ENCODE results near the gene TRIM62. TPM values are rescaled to one million over a fixed set of nuclear protein-coding genes. Genes with fewer than 3 reads are reported as not detected.

Gene TRIM62
- total RNA-seq, 1 experiment from 2014 or later = 2.8 TPM

- BruUV-seq (replicated peaks) = no TSS peak
- no peak overlapping the region for H3K4me3 ChIP-seq (ENCODE audit: low read depth, low read length, poor library complexity, severe bottlenecking)
- no peaks in the 10 kb centered on the region for H3K27me3 ChIP-seq (replicated peaks; ENCODE audit: insufficient read depth, low read depth, low read length, poor library complexity)
- intact Hi-C loops (cut with micrococcal nuclease; ENCODE audit: unreplicated experiment) = no loop called here
- ChIA-PET CTCF (interaction anchor here (1.0 kb wide), 1 partner anchor 43 kb away, joined by 3 read pairs; no protein-coding TSS in a partner anchor), POLR2A (ENCODE audit: low non-redundant PET) (no interaction called here)
- TF ChIP-seq EZH2 (IDR thresholded peaks at IDR 0.05; ENCODE audit: borderline replicate concordance, low read depth, low read length, poor library complexity, severe bottlenecking) = no peak
- TF ChIP-seq, protein P1, sequence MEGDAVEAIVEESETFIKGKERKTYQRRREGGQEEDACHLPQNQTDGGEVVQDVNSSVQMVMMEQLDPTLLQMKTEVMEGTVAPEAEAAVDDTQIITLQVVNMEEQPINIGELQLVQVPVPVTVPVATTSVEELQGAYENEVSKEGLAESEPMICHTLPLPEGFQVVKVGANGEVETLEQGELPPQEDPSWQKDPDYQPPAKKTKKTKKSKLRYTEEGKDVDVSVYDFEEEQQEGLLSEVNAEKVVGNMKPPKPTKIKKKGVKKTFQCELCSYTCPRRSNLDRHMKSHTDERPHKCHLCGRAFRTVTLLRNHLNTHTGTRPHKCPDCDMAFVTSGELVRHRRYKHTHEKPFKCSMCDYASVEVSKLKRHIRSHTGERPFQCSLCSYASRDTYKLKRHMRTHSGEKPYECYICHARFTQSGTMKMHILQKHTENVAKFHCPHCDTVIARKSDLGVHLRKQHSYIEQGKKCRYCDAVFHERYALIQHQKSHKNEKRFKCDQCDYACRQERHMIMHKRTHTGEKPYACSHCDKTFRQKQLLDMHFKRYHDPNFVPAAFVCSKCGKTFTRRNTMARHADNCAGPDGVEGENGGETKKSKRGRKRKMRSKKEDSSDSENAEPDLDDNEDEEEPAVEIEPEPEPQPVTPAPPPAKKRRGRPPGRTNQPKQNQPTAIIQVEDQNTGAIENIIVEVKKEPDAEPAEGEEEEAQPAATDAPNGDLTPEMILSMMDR (conservative IDR thresholded peaks at IDR 0.05; ENCODE audit: low read depth, low read length) = no peak
- H3K4me1 ChIP-seq (ENCODE audit: insufficient read depth, low read length, poor library complexity, severe bottlenecking) = no peaks in the 10 kb centered on the region
- no peak overlapping the region for H3K27ac ChIP-seq (ENCODE audit: low read depth, low read length, poor library complexity, severe bottlenecking)
- no peaks in the 10 kb centered on the region for H3K36me3 ChIP-seq (ENCODE audit: insufficient read depth, low read length, poor library complexity, severe bottlenecking)
- H3K9me3 ChIP-seq (ENCODE audit: low read depth, low read length, poor library complexity, severe bottlenecking) = no peaks in the 10 kb centered on the region
- no peak for DNase-seq (ENCODE audit: low spot score)
Measured at GRCh38 chr1:33169290-33170055, 12.4 kb downstream of the TRIM62 start.

- Histone ChIP-seq H3K36me3 (ENCODE audit: insufficient read depth, low read length, poor library complexity, severe bottlenecking) (no peaks in the 10 kb centered on the region), H3K27me3 (replicated peaks; ENCODE audit: insufficient read depth, low read depth, low read length, poor library complexity) (no peaks in the 10 kb centered on the region), H3K9me3 (ENCODE audit: low read depth, low read length, poor library complexity, severe bottlenecking) (no peaks in the 10 kb centered on the region), H3K4me3 (ENCODE audit: low read depth, low read length, poor library complexity, severe bottlenecking) (no peak overlapping the region), H3K4me1 (ENCODE audit: insufficient read depth, low read length, poor library complexity, severe bottlenecking) (no peaks in the 10 kb centered on the region), H3K27ac (ENCODE audit: low read depth, low read length, poor library complexity, severe bottlenecking) (no peak overlapping the region)
- POLR2A ChIA-PET (ENCODE audit: low non-redundant PET) = no interaction called here
- no TSS peak for BruUV-seq (replicated peaks)
- intact Hi-C loops (cut with micrococcal nuclease; ENCODE audit: unreplicated experiment) = no loop called here
- CTCF ChIA-PET = interaction anchor here (0.7 to 1.0 kb wide), 2 partner anchors 42 to 255 kb away, joined by 3 read pairs; no protein-coding TSS in a partner anchor
- no peak for DNase-seq (ENCODE audit: low spot score)
- no peak for TF ChIP-seq EZH2 (IDR thresholded peaks at IDR 0.05; ENCODE audit: borderline replicate concordance, low read depth, low read length, poor library complexity, severe bottlenecking)
- TF ChIP-seq, protein P1 (conservative IDR thresholded peaks at IDR 0.05; ENCODE audit: low read depth, low read length) = no peak
Measured at GRCh38 chr1:33168556-33169289, 13.1 kb downstream of the TRIM62 start.

DNA sequence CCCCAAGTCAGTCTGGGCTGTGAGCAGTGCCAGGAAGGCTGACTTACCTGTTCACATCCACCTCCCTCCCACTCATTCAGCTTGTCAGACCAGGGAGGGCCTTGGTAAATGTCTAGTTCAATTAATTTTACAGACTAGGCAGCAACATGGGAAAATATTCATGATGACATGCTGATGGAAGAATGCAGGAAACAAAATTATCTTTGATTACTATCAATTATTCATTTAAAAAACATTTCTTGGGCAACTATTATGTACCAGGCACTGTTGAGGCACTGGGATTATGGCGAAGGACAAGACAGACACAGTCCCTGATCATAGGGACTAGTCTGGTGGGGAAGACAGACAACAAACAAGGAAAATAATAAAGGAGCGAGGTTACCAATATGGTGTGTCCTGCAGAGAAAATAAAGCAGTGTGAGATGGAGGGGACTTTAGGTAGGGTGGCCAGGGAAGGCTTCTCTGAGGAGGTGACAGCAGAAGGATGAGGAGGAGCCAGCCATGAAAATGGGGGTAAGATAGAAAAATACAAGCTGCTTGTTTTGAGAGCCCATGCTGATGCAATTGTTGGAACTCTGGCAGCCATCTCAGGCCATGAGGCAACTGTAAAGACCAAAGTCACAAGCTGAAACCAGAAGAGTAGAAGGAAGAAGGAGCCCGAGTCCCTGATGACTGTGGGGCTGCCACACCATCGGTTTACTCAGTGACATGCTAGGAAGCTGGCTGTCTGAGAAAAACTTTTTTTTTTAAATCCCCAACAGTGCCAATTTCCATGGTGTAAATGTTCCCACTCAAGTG, 14.0 kb downstream of the TRIM62 start:
- intact Hi-C loops (cut with micrococcal nuclease; ENCODE audit: unreplicated experiment) = no loop called here
- no peaks in the 10 kb centered on the region for H3K36me3 ChIP-seq (ENCODE audit: insufficient read depth, low read length, poor library complexity, severe bottlenecking)
- H3K27ac ChIP-seq (ENCODE audit: low read depth, low read length, poor library complexity, severe bottlenecking) = no peak overlapping the region
- TF ChIP-seq EZH2 (IDR thresholded peaks at IDR 0.05; ENCODE audit: borderline replicate concordance, low read depth, low read length, poor library complexity, severe bottlenecking) = no peak
- TF ChIP-seq, protein P1 (conservative IDR thresholded peaks at IDR 0.05; ENCODE audit: low read depth, low read length) = no peak
- no TSS peak for BruUV-seq (replicated peaks)
- POLR2A ChIA-PET (ENCODE audit: low non-redundant PET) = no interaction called here
- H3K4me3 ChIP-seq (ENCODE audit: low read depth, low read length, poor library complexity, severe bottlenecking) = no peak overlapping the region
- H3K9me3 ChIP-seq (ENCODE audit: low read depth, low read length, poor library complexity, severe bottlenecking) = no peaks in the 10 kb centered on the region
- CTCF ChIA-PET = interaction anchor here (0.7 kb wide), 1 partner anchor 254 kb away, joined by 3 read pairs; no protein-coding TSS in a partner anchor
- no peaks in the 10 kb centered on the region for H3K4me1 ChIP-seq (ENCODE audit: insufficient read depth, low read length, poor library complexity, severe bottlenecking)
- no peaks in the 10 kb centered on the region for H3K27me3 ChIP-seq (replicated peaks; ENCODE audit: insufficient read depth, low read depth, low read length, poor library complexity)
- no peak for DNase-seq (ENCODE audit: low spot score)

Measured in A673 (cell line).